ENCODE data around the gene TAAR2.

DNA sequence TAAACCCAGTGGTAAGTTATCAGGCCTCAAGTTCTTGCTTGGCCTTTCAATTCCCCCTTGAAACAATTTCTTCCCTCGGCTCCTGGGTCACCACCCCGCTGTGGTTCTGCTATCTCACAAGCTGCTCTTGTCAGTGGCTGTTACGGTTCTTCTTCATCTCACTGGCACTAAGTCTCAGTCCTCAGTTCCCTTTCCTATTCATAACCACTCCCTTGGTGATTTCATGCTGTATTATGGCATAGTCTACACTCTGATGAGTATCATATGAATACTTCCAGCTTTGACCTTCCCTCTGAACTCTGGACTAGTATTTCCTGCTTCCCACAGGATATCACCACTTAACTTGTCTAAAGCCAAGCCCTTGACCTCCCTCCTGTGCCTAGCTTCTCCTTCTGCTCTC, 27.0 kb upstream of the TAAR2 start:
- no peak for TF ChIP-seq EZH2 (IDR thresholded peaks at IDR 0.05; ENCODE audit: borderline replicate concordance, insufficient read depth, low read depth, low read length, poor library complexity, severe bottlenecking)
- TF ChIP-seq, protein P1, sequence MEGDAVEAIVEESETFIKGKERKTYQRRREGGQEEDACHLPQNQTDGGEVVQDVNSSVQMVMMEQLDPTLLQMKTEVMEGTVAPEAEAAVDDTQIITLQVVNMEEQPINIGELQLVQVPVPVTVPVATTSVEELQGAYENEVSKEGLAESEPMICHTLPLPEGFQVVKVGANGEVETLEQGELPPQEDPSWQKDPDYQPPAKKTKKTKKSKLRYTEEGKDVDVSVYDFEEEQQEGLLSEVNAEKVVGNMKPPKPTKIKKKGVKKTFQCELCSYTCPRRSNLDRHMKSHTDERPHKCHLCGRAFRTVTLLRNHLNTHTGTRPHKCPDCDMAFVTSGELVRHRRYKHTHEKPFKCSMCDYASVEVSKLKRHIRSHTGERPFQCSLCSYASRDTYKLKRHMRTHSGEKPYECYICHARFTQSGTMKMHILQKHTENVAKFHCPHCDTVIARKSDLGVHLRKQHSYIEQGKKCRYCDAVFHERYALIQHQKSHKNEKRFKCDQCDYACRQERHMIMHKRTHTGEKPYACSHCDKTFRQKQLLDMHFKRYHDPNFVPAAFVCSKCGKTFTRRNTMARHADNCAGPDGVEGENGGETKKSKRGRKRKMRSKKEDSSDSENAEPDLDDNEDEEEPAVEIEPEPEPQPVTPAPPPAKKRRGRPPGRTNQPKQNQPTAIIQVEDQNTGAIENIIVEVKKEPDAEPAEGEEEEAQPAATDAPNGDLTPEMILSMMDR (IDR thresholded peaks at IDR 0.05) = no peak

Measured in B cell (primary cell).